Liver (tissue), 9 donors: Measurements from ENCODE around the gene PPP2R2B. TPM values are rescaled to one million over a fixed set of nuclear protein-coding genes. Genes with fewer than 3 reads are reported as not detected.

Source experiments
- DNase-seq: peaks from one replicate; pipeline ENCODE4 v3.0.0-alpha.2; 2017; ENCODE audit warnings: low spot score
- H3K27ac ChIP-seq, 2 donors: one replicate each; pipeline ENCODE4 v1.7.0; 2013; ENCODE audit warnings: inconsistent platforms in 2 of 2, low read length in 2 of 2, control low read depth in 1 of 2, low read depth in 1 of 2, mild to moderate bottlenecking in 1 of 2
- H3K27me3 ChIP-seq, 4 donors: one replicate each; pipeline versions ENCODE4 v1.6.1 to v1.7.0; 2013; ENCODE audit warnings: low read length in 3 of 4, inconsistent platforms in 1 of 4, mild to moderate bottlenecking in 1 of 4, moderate library complexity in 1 of 4; ENCODE audit not compliant: control insufficient read depth in 4 of 4, insufficient read depth in 4 of 4
- H3K36me3 ChIP-seq, 4 donors: one replicate each; pipeline versions ENCODE4 v1.6.1 to v1.7.0; 2013; ENCODE audit warnings: low read length in 3 of 4, mild to moderate bottlenecking in 3 of 4, low read depth in 1 of 4, moderate library complexity in 1 of 4; ENCODE audit not compliant: control insufficient read depth in 4 of 4, insufficient read depth in 3 of 4
- H3K4me1 ChIP-seq, 4 donors: one replicate each; pipeline versions ENCODE4 v1.6.1 to v1.7.0; 2013; ENCODE audit warnings: low read length in 3 of 4, mild to moderate bottlenecking in 3 of 4, moderate library complexity in 1 of 4; ENCODE audit not compliant: control insufficient read depth in 4 of 4, insufficient read depth in 4 of 4
- H3K4me3 ChIP-seq, 3 donors: one replicate each; pipeline versions ENCODE4 v1.6.1 to v1.7.0; 2013; ENCODE audit warnings: low read length in 3 of 3, control low read depth in 1 of 3, low read depth in 1 of 3, mild to moderate bottlenecking in 1 of 3
- H3K9ac ChIP-seq, 2 donors: one replicate each; pipeline ENCODE4 v1.7.0; 2013; ENCODE audit warnings: low read length in 2 of 2, mild to moderate bottlenecking in 2 of 2, moderate library complexity in 2 of 2, control low read depth in 1 of 2, low read depth in 1 of 2
- H3K9me3 ChIP-seq, 4 donors: one replicate each; pipeline versions ENCODE4 v1.6.1 to v1.7.0; 2013; ENCODE audit warnings: low read length in 3 of 4; ENCODE audit not compliant: control insufficient read depth in 4 of 4
- ATF3 ChIP-seq: IDR thresholded peaks from 2 replicates; pipeline ENCODE4 v1.6.1; 2016; ENCODE audit warnings: antibody characterized with exemption
- CTCF ChIP-seq: fragments of 150-350 bp; IDR thresholded peaks from 2 replicates; pipeline ENCODE4 v1.5.1; 2017; ENCODE audit warnings: improper control_type of control experiment, low read depth, low read length; ENCODE audit not compliant: missing input control
- EGR1 ChIP-seq, 2 donors: IDR thresholded peaks; 2 replicates each; pipeline ENCODE4 v1.6.1; 2016 to 2018; ENCODE audit warnings: antibody characterized with exemption in 2 of 2, low read depth in 2 of 2
- FOXA1 ChIP-seq: IDR thresholded peaks from 2 replicates; pipeline ENCODE4 v1.6.1; 2016; ENCODE audit warnings: antibody characterized with exemption
- FOXA2 ChIP-seq: IDR thresholded peaks from 2 replicates; pipeline ENCODE4 v1.6.1; 2016; ENCODE audit warnings: antibody characterized with exemption
- GABPA ChIP-seq, 2 donors: IDR thresholded peaks in 1 of 2; conservative IDR thresholded peaks in 1 of 2; 2 replicates each; pipeline ENCODE4 v1.6.1; 2016; ENCODE audit warnings: antibody characterized with exemption in 2 of 2, mild to moderate bottlenecking in 1 of 2, moderate library complexity in 1 of 2
- HNF4A ChIP-seq, 2 donors: conservative IDR thresholded peaks; 2 replicates each; pipeline ENCODE4 v1.6.1; 2016; ENCODE audit warnings: antibody characterized with exemption in 2 of 2, mild to moderate bottlenecking in 2 of 2
- HNF4G ChIP-seq: IDR thresholded peaks from 2 replicates; pipeline ENCODE4 v1.6.1; 2016; ENCODE audit warnings: antibody characterized with exemption
- JUND ChIP-seq, 2 donors: IDR thresholded peaks; 2 replicates each; pipeline ENCODE4 v1.6.1; 2016; ENCODE audit warnings: antibody characterized with exemption in 2 of 2
- MAX ChIP-seq: IDR thresholded peaks from 2 replicates; pipeline ENCODE4 v1.6.1; 2016; ENCODE audit warnings: antibody characterized with exemption
- NR2F2 ChIP-seq: IDR thresholded peaks from 2 replicates; pipeline ENCODE4 v1.6.1; 2016; ENCODE audit warnings: antibody characterized with exemption
- RAD21 ChIP-seq, 2 donors: IDR thresholded peaks; 2 replicates each; pipeline ENCODE4 v1.6.1; 2016; ENCODE audit warnings: antibody characterized with exemption in 2 of 2, mild to moderate bottlenecking in 2 of 2
- REST ChIP-seq: IDR thresholded peaks from 2 replicates; pipeline ENCODE4 v1.6.1; 2016; ENCODE audit warnings: antibody characterized with exemption, mild to moderate bottlenecking
- RXRA ChIP-seq, 2 donors: IDR thresholded peaks; 2 replicates each; pipeline ENCODE4 v1.6.1; 2017 to 2018; ENCODE audit warnings: antibody characterized with exemption in 2 of 2, mild to moderate bottlenecking in 1 of 2
- SP1 ChIP-seq: IDR thresholded peaks from 2 replicates; pipeline ENCODE4 v1.6.1; 2018; ENCODE audit warnings: antibody characterized with exemption, mild to moderate bottlenecking
- TAF1 ChIP-seq: conservative IDR thresholded peaks from 2 replicates; pipeline ENCODE4 v1.6.1; 2016; ENCODE audit warnings: antibody characterized with exemption, mild to moderate bottlenecking
- YY1 ChIP-seq: IDR thresholded peaks from 2 replicates; pipeline ENCODE4 v1.6.1; 2016; ENCODE audit warnings: antibody characterized with exemption, mild to moderate bottlenecking
- ZBTB33 ChIP-seq: IDR thresholded peaks from 2 replicates; pipeline ENCODE4 v1.6.1; 2016; ENCODE audit warnings: antibody characterized with exemption
- WGBS: extraction: QIAGEN DNeasy Blood & Tissue Kit; methylation state at CpG from one replicate; pipeline ENCODE4 v1.1.7; 2013; 5-methylcytosine and 5-hydroxymethylcytosine counted together
- polyA plus RNA-seq, 2 donors: library from polyadenylated mRNA; stranded (reverse) in 1 of 2; unstranded in 1 of 2; fragments of 200-250 nt in 1 of 2; fragments of >200 nt in 1 of 2; fragmentation: Nextera tagmentation in 1 of 2; extraction: Ambion mirVana in 1 of 2; gene quantifications; one replicate each; pipeline versions ENCODE4 v1.2.1 to v1.2.3, GENCODE V29; 2013 to 2015
- total RNA-seq, 2 donors: library from RNA; depleted of rRNA; stranded (reverse); fragments of >200 nt; gene quantifications; one replicate each; pipeline ENCODE4 v1.2.3, GENCODE V29; 2014
- donor health status: healthy.
- donor health status: healthy.
- donor health status: healthy.
- donor health status: healthy.
- donor health status: healthy.

Gene PPP2R2B
- total and polyA plus RNA-seq, 4 donors: 0.15 to 6.3 (median 0.40) TPM

- DNase-seq: no peak
- Histone ChIP-seq H3K27ac (no peak overlapping the region), H3K4me1 (peaks cover 0 to 1% (median 0%) of the 10 kb centered on the region in 4 donors), H3K4me3 (no peak overlapping the region), H3K36me3 (no peaks in the 10 kb centered on the region), H3K27me3 (no peaks in the 10 kb centered on the region), H3K9ac (no peak overlapping the region), H3K9me3 (no peaks in the 10 kb centered on the region)
- 84% methylated on average over 3 of the region's 3 CpGs for WGBS
- TF ChIP-seq FOXA2 (no peak), JUND (IDR thresholded peaks at IDR 0.05) (no peak), TAF1 (no peak), HNF4A (conservative IDR thresholded peaks at IDR 0.05) (no peak), SP1 (no peak), RAD21 (IDR thresholded peaks at IDR 0.05) (no peak), REST (no peak), CTCF (no peak), GABPA (IDR thresholded peaks at IDR 0.05 in 1 of 2, conservative IDR thresholded peaks at IDR 0.05 in 1 of 2) (no peak), HNF4G (no peak), RXRA (IDR thresholded peaks at IDR 0.05) (no peak), MAX (no peak), FOXA1 (no peak), ATF3 (no peak), EGR1 (IDR thresholded peaks at IDR 0.05; ENCODE audit: low read depth in 2 of 2) (no peak), NR2F2 (no peak), YY1 (no peak), ZBTB33 (no peak)
Measured at GRCh38 chr5:146717951-146718350, 160.6 kb downstream of the PPP2R2B start.

GRCh38 chr5:146716636-146717035, 161.9 kb downstream of the PPP2R2B start:
- H3K9ac ChIP-seq: no peak overlapping the region
- H3K4me3 ChIP-seq: no peak overlapping the region
- no peak overlapping the region for H3K27ac ChIP-seq
- no peaks in the 10 kb centered on the region for H3K27me3 ChIP-seq
- DNase-seq: no peak
- no peaks in the 10 kb centered on the region for H3K9me3 ChIP-seq
- H3K36me3 ChIP-seq: no peaks in the 10 kb centered on the region
- peaks cover 0 to 1% (median 0%) of the 10 kb centered on the region in 4 donors for H3K4me1 ChIP-seq
- TF ChIP-seq CTCF: no peak
- TF ChIP-seq REST: no peak
- TF ChIP-seq ZBTB33: no peak
